Heart right ventricle (tissue), 16 donors: ENCODE measurements around the gene CITED2. TPM values are rescaled to one million over a fixed set of nuclear protein-coding genes. Genes with fewer than 3 reads are reported as not detected.

Source experiments
- ATAC-seq, 8 donors: fragments of 200-7000 bp; cut with Tn5 transposase; one replicate each; pipeline ENCODE4 v1.9.1; 2020; ENCODE audit warnings: mild to moderate bottlenecking in 8 of 8, moderate library complexity in 8 of 8, moderate number of reproducible peaks in 1 of 8
- DNase-seq, 2 donors: peaks; one replicate each; pipeline ENCODE4 v3.0.0-alpha.2; 2020
- H3K27ac ChIP-seq, 10 donors: fragments of 200-600 bp; sonication (generic) in 2 of 10; one replicate each; pipeline versions ENCODE4 v1.5.0 to v1.8.0; 2020 to 2022; ENCODE audit warnings: mild to moderate bottlenecking in 3 of 10
- H3K27me3 ChIP-seq, 7 donors: fragments of 200-600 bp; one replicate each; pipeline ENCODE4 v1.8.0; 2021 to 2022; ENCODE audit warnings: mild to moderate bottlenecking in 2 of 7
- H3K36me3 ChIP-seq, 9 donors: fragments of 200-600 bp; sonication (generic) in 1 of 9; one replicate each; pipeline versions ENCODE4 v1.5.0 to v1.8.0; 2020 to 2022; ENCODE audit warnings: mild to moderate bottlenecking in 2 of 9
- H3K4me1 ChIP-seq, 9 donors: fragments of 200-600 bp; sonication (generic) in 1 of 9; one replicate each; pipeline versions ENCODE4 v1.5.0 to v1.8.0; 2020 to 2022; ENCODE audit warnings: mild to moderate bottlenecking in 4 of 9
- H3K4me3 ChIP-seq, 10 donors: fragments of 200-600 bp; sonication (generic) in 2 of 10; one replicate each; pipeline versions ENCODE4 v1.5.0 to v1.8.0; 2020 to 2022; ENCODE audit warnings: mild to moderate bottlenecking in 7 of 10, moderate library complexity in 2 of 10
- H3K9me3 ChIP-seq, 11 donors: fragments of 200-600 bp in 10 of 11; sonication (generic) in 2 of 11; one replicate each; pipeline versions ENCODE4 v1.5.0 to v1.8.0; 2013 to 2022; ENCODE audit warnings: mild to moderate bottlenecking in 2 of 11, control low read depth in 1 of 11, moderate library complexity in 1 of 11
- CTCF ChIP-seq, 9 donors: fragments of 200-600 bp; sonication (generic) in 2 of 9; IDR thresholded peaks; one replicate each; pipeline versions ENCODE4 v1.5.0 to v1.8.0; 2021 to 2022; ENCODE audit warnings: antibody characterized with exemption in 9 of 9, mild to moderate bottlenecking in 5 of 9, moderate library complexity in 1 of 9
- WGBS, 2 donors: extraction: QIAGEN DNeasy Blood & Tissue Kit; methylation state at CpG; one replicate each; pipeline ENCODE4 v1.1.7; 2013; ENCODE audit warnings: inconsistent platforms in 1 of 2; 5-methylcytosine and 5-hydroxymethylcytosine counted together
- intact Hi-C, 10 donors: fragments of 100-400 bp; cut with DNase I; formaldehyde crosslinking; loops; one replicate each; pipeline versions ENCODE4 v1.11.1 to v1.14.2; 2022
- polyA plus RNA-seq, 2 donors: library from polyadenylated mRNA; stranded (reverse); fragments of 200-250 nt; gene quantifications; one replicate each; pipeline ENCODE4 v1.2.3, GENCODE V29; 2013
- total RNA-seq, 10 donors: library from RNA; stranded (reverse); fragmentation: NEBNext Ultra II Directional in 3 of 10; extraction: Animal tissue kit (Norgen Biotek cat#: 25700) in 3 of 10; gene quantifications; one replicate each; pipeline versions ENCODE4 v1.2.1 to v1.2.4, GENCODE V29; 2021 to 2023
- donor health status: Arrhythmogenic right ventricular cardiomyopathy.
- donor health status: ischemic (EF 13 %, LVEDD 7.1; RV severe dilation, severe dysfunction).
- donor health status: healthy with polysubstance abuse.
- donor health status: DM: no; HTN: yes; CAD: no.
- donor health status: DM: no; HTN: no; CAD: no.
- donor health status: ischemic (EF 25% LVEDD 6.9; RV normal size, moderate dysfunction).
- donor health status: ischemic (EF 25% LVEDD 5.7; RV mildly dilated, moderate dysfunction).
- donor health status: healthy.
- donor health status: DM: yes; HTN: yes; CAD: no.
- donor health status: Ischemic cardiomyopathy.
- donor health status: ischemic (EF 35%, LVEDD 5.7; RV mildly dilated, moderate dysfunction).
- donor health status: nonischemic (EF 11% LVEDD 7.7; RV severe dilation, severe dysfunction).
- donor health status: DM: yes; HTN: yes; CAD: no.
- donor health status: PGD.
- donor health status: ischemic (EF 29% LVEDD 5.4; RV normal size, mild dysfunction).
- donor health status: nonischemic (EF 23%, LVEDD 6.1; RV moderate dilation, normal function).

CITED2 gene
- total and polyA plus RNA-seq, 12 donors = 9.9 to 215 (median 148) TPM

- Histone ChIP-seq H3K4me1 (no peaks in the 10 kb centered on the region), H3K27me3 (no peaks in the 10 kb centered on the region), H3K36me3 (no peaks in the 10 kb centered on the region), H3K27ac (no peak overlapping the region), H3K4me3 (no peak overlapping the region), H3K9me3 (no peaks in the 10 kb centered on the region)
- intact Hi-C loops = no loop called here
- DNase-seq (no peak), ATAC-seq (no peak)
- TF ChIP-seq CTCF (IDR thresholded peaks at IDR 0.05) = no peak
- WGBS, 2 donors = 96 to 97% methylated on average over 3 of the region's 3 CpGs
Measured at GRCh38 chr6:139391709-139392108, 17.3 kb upstream of the CITED2 start.

DNA sequence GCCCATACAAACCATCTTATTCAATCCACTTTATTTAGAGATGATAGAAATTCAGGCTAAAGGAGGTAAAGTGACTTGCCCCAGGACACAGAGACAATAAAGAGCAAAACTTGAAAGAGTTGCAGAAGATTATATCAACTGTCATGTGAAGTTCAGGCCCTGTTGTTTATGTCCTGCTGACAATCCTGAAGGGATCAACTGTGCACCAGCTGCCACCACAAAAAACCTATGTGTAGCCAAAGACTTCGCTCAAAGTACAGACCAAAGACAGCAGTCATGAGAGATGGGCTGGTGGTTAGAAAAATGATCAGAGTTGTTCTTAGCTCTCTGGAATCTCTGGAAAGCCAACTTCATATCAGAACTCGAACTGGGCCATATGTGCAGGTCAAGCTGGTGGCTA, 16.0 kb upstream of the CITED2 start:
- WGBS, 2 donors = 92 to 95% methylated on average over 2 of the region's 2 CpGs
- H3K9me3 ChIP-seq = no peaks in the 10 kb centered on the region
- ATAC-seq (no peak), DNase-seq (no peak)
- TF ChIP-seq CTCF (IDR thresholded peaks at IDR 0.05) = no peak
- H3K27ac ChIP-seq = no peak overlapping the region
- no peaks in the 10 kb centered on the region for H3K36me3 ChIP-seq
- H3K4me3 ChIP-seq = no peak overlapping the region
- intact Hi-C loops = no loop called here
- H3K27me3 ChIP-seq = no peaks in the 10 kb centered on the region
- no peaks in the 10 kb centered on the region for H3K4me1 ChIP-seq

GRCh38 chr6:139388384-139388783, 13.9 kb upstream of the CITED2 start:
- no peaks in the 10 kb centered on the region for H3K4me1 ChIP-seq
- H3K27me3 ChIP-seq = no peaks in the 10 kb centered on the region
- H3K36me3 ChIP-seq = no peaks in the 10 kb centered on the region
- no peaks in the 10 kb centered on the region for H3K9me3 ChIP-seq
- no peak overlapping the region for H3K4me3 ChIP-seq
- H3K27ac ChIP-seq = no peak overlapping the region
- no peak for ATAC-seq
- no peak for DNase-seq
- intact Hi-C loops = no loop called here
- 81 to 85% methylated on average over 2 of the region's 2 CpGs for WGBS, 2 donors
- no peak for TF ChIP-seq CTCF (IDR thresholded peaks at IDR 0.05)

DNA sequence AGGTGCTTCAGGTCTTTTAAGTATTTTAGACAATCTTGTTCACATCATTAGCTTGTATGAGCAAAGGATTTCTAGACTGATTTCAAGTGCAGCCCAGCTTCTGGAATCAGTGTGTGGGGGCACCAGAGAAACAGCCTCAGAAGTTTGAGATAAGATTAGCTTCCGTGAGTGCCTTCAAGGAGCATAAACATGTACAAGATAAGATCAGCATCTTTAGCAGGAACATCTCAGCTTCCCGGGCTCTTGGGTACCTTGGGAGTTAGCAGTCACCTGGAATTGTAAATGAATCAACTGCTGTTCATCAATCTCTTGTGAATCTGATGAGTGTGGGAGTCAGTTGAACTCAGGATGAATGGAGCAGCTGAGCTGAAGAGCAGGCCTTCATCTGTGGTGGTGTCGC, 12.0 kb upstream of the CITED2 start:
- DNase-seq (no peak), ATAC-seq (no peak)
- H3K9me3 ChIP-seq = peaks cover 0 to 6% (median 0%) of the 10 kb centered on the region in 11 donors
- 63 to 72% methylated on average over 3 of the region's 3 CpGs for WGBS, 2 donors
- no peak for TF ChIP-seq CTCF (IDR thresholded peaks at IDR 0.05)
- H3K4me1 ChIP-seq = peaks cover 0 to 1% (median 0%) of the 10 kb centered on the region in 9 donors
- no peaks in the 10 kb centered on the region for H3K27me3 ChIP-seq
- H3K36me3 ChIP-seq = no peaks in the 10 kb centered on the region
- H3K4me3 ChIP-seq = no peak overlapping the region
- intact Hi-C loops = no loop called here
- no peak overlapping the region for H3K27ac ChIP-seq
